ENCODE measurements around the gene SUPT3H. TPM values are rescaled to one million over a fixed set of nuclear protein-coding genes. Genes with fewer than 3 reads are reported as not detected.

The SUPT3H gene
- total and polyA plus RNA-seq, 2 of the 8 experiments (the other 6 are each of a cell fraction or from before 2014, with no cell fraction given), result 18.8 to 23.0 TPM

GRCh38 chr6:45169815-45170214 lies 207.9 kb downstream of the SUPT3H start:
- Histone ChIP-seq H3K23ac (ENCODE audit: insufficient read length) (no peak overlapping the region), H3K9ac (replicated peaks in 1 of 4; ENCODE audit: extremely low read depth in 1 of 4, low read depth in 3 of 4, low read length in 3 of 4) (no peak overlapping the region), H3K23me2 (ENCODE audit: low read depth, low read length) (no peaks in the 10 kb centered on the region), H3K36me3 (ENCODE audit: control insufficient read depth in 2 of 4, insufficient read depth in 4 of 4, low read length in 3 of 4) (no peaks in the 10 kb centered on the region), H2AFZ (ENCODE audit: low read length) (no peak overlapping the region), H3K27ac (ENCODE audit: low read depth, low read length) (no peak overlapping the region), H3K79me2 (ENCODE audit: control insufficient read depth in 1 of 2, insufficient read depth in 2 of 2, low read length in 2 of 2) (no peaks in the 10 kb centered on the region), H3K4me2 (ENCODE audit: insufficient read depth in 1 of 2, low read depth in 2 of 2, low read length in 2 of 2) (no peak overlapping the region), H4K8ac (ENCODE audit: extremely low read depth, insufficient read depth, low read length) (no peak overlapping the region), H2AK5ac (ENCODE audit: low read depth, low read length) (no peak overlapping the region), H2BK12ac (ENCODE audit: low read depth, low read length) (no peak overlapping the region), H3K4ac (replicated peaks; ENCODE audit: insufficient read length, low read depth, low read length) (no peak overlapping the region), H3K4me3 (ENCODE audit: extremely low read depth in 1 of 4, insufficient read depth in 2 of 4, low read depth in 3 of 4, low read length in 4 of 4) (no peak overlapping the region), H3K4me1 (replicated peaks in 1 of 4; ENCODE audit: control insufficient read depth in 3 of 4, insufficient read depth in 4 of 4, low read length in 3 of 4) (no peaks in the 10 kb centered on the region), H4K91ac (replicated peaks; ENCODE audit: insufficient read length, low read length) (no peak overlapping the region), H2BK15ac (ENCODE audit: low read length) (no peak overlapping the region), H3K9me3 (ENCODE audit: insufficient read depth in 2 of 2, low read depth in 1 of 2, low read length in 1 of 2) (no peaks in the 10 kb centered on the region), H3K18ac (ENCODE audit: extremely low read depth, low read length) (no peak overlapping the region), H2BK120ac (replicated peaks; ENCODE audit: low read depth, low read length) (no peak overlapping the region), H3K56ac (replicated peaks; ENCODE audit: insufficient read length, low read depth, low read length) (no peak overlapping the region), H3K79me1 (ENCODE audit: low read depth, low read length) (no peaks in the 10 kb centered on the region), H2BK5ac (ENCODE audit: low read depth, low read length) (no peak overlapping the region), H4K20me1 (replicated peaks in 1 of 2; ENCODE audit: control insufficient read depth in 1 of 2, insufficient read depth in 2 of 2, low read length in 2 of 2) (no peaks in the 10 kb centered on the region), H4K5ac (ENCODE audit: insufficient read length, low read depth, low read length) (no peak overlapping the region), H3K14ac (ENCODE audit: insufficient read length) (no peak overlapping the region), H2BK20ac (ENCODE audit: low read length) (no peak overlapping the region), H3K27me3 (replicated peaks in 1 of 4; ENCODE audit: control insufficient read depth in 3 of 4, extremely low read depth in 1 of 4, insufficient read depth in 3 of 4, low read length in 3 of 4) (no peaks in the 10 kb centered on the region)
- ChIA-PET POLR2A (ENCODE audit: partially characterized antibody) (no interaction called here), CTCF (ENCODE audit: partially characterized antibody) (no interaction called here)
- FAIRE-seq (no peak), DNase-seq (ENCODE audit: low read depth in 1 of 2, low spot score in 2 of 2) (no peak)
- TF ChIP-seq BCL11A (IDR thresholded peaks at IDR 0.05; ENCODE audit: low read depth in 2 of 2, low read length in 2 of 2) (no peak), GTF2F1 (IDR thresholded peaks at IDR 0.05; ENCODE audit: borderline replicate concordance, low read depth, low read length) (no peak), NANOG (IDR thresholded peaks at IDR 0.05; ENCODE audit: insufficient read depth, low read depth, low read length, poor library complexity, severe bottlenecking) (no peak), SP4 (IDR thresholded peaks at IDR 0.05; ENCODE audit: low read length) (no peak), CTBP2 (IDR thresholded peaks at IDR 0.05; ENCODE audit: borderline replicate concordance, insufficient read depth, insufficient read length, low read length) (no peak), GABPA (IDR thresholded peaks at IDR 0.05; ENCODE audit: borderline replicate concordance, insufficient read depth, low read length) (no peak), RXRA (IDR thresholded peaks at IDR 0.05; ENCODE audit: insufficient read depth, low read depth, low read length) (no peak), TCF12 (IDR thresholded peaks at IDR 0.05; ENCODE audit: low read depth, low read length) (no peak), RFX5 (IDR thresholded peaks at IDR 0.05; ENCODE audit: borderline replicate concordance, low read depth, low read length) (no peak), MAFK (IDR thresholded peaks at IDR 0.05; ENCODE audit: low read depth, low read length) (no peak), ZNF274 (IDR thresholded peaks at IDR 0.05; ENCODE audit: borderline replicate concordance, extremely low read depth, low read length) (no peak), MAX (IDR thresholded peaks at IDR 0.05) (no peak), E2F6 (IDR thresholded peaks at IDR 0.05) (no peak), EGR1 (IDR thresholded peaks at IDR 0.05; ENCODE audit: borderline replicate concordance, low read depth, low read length) (no peak)
- 82% methylated on average over 2 of the region's 2 CpGs; no CpG with 5 or more reads in 1 of the 2 experiments for WGBS, 2 experiments (ENCODE audit: extremely low coverage in 1 of 2, insufficient coverage in 1 of 2, insufficient read length in 1 of 2, insufficient replicate concordance in 2 of 2, low coverage in 1 of 2, low lambda C conversion rate in 2 of 2, missing lambda C conversion rate in 1 of 2)
